HEK293T (cell line): ENCODE results near the gene PPP1R3G.

ENCODE experiments used
- CTCF ChIA-PET: fragments of 350-600 bp; formaldehyde crosslinking; extraction: SDS; loops from one replicate; lab custom pipeline; 2021; ENCODE audit warnings: antibody characterized with exemption, inconsistent platforms; lab: Yijun Ruan, JAX
- POLR2A ChIA-PET: fragments of 350-600 bp; formaldehyde crosslinking; extraction: SDS; loops from one replicate; lab custom pipeline; 2020; ENCODE audit warnings: antibody characterized with exemption, inconsistent platforms; lab: Yijun Ruan, JAX
- DNase-seq: peaks from one replicate; pipeline ENCODE4 v3.0.0; 2012; ENCODE audit warnings: mixed read lengths; ENCODE audit errors: extremely low spot score
- ARNT ChIP-seq: fragments of 450-650 bp; IDR thresholded peaks from 2 replicates; pipeline ENCODE4 v1.6.1; 2017; ENCODE audit warnings: mild to moderate bottlenecking
- BHLHE40 ChIP-seq: fragments of 450-650 bp; IDR thresholded peaks from 2 replicates; pipeline ENCODE4 v1.6.1; 2016; ENCODE audit warnings: mild to moderate bottlenecking, moderate library complexity, borderline replicate concordance
- CTBP1 ChIP-seq: fragments of 450-650 bp; IDR thresholded peaks from 2 replicates; pipeline ENCODE4 v1.6.1; 2016; ENCODE audit warnings: borderline replicate concordance
- ELF4 ChIP-seq: fragments of 450-650 bp; IDR thresholded peaks from 2 replicates; pipeline ENCODE4 v1.6.1; 2017; ENCODE audit warnings: antibody characterized with exemption
- FOXA1 ChIP-seq: fragments of 450-650 bp; IDR thresholded peaks from 2 replicates; pipeline ENCODE4 v1.6.1; 2016; ENCODE audit warnings: mild to moderate bottlenecking
- FOXK2 ChIP-seq: fragments of 450-650 bp; IDR thresholded peaks from 2 replicates; pipeline ENCODE4 v1.6.1; 2016; ENCODE audit warnings: mild to moderate bottlenecking
- FOXM1 ChIP-seq: fragments of 450-650 bp; IDR thresholded peaks from 2 replicates; pipeline ENCODE4 v1.6.1; 2017; ENCODE audit warnings: mild to moderate bottlenecking, borderline replicate concordance
- HDGF ChIP-seq: fragments of 450-650 bp; IDR thresholded peaks from 2 replicates; pipeline ENCODE4 v1.6.1; 2017; ENCODE audit warnings: antibody characterized with exemption, borderline replicate concordance
- L3MBTL2 ChIP-seq: fragments of 450-650 bp; conservative IDR thresholded peaks from 2 replicates; pipeline ENCODE4 v1.6.1; 2016; ENCODE audit warnings: mild to moderate bottlenecking
- LEF1 ChIP-seq: fragments of 450-650 bp; IDR thresholded peaks from 2 replicates; pipeline ENCODE4 v1.6.1; 2017; ENCODE audit warnings: mild to moderate bottlenecking, borderline replicate concordance
- NFRKB ChIP-seq: fragments of 450-650 bp; IDR thresholded peaks from 2 replicates; pipeline ENCODE4 v1.6.1; 2016; ENCODE audit warnings: mild to moderate bottlenecking, moderate library complexity
- PKNOX1 ChIP-seq: fragments of 450-650 bp; IDR thresholded peaks from 2 replicates; pipeline ENCODE4 v1.6.1; 2016
- SP1 ChIP-seq: fragments of 450-650 bp; IDR thresholded peaks from 2 replicates; pipeline ENCODE4 v1.6.1; 2017
- SUZ12 ChIP-seq: fragments of 450-650 bp; IDR thresholded peaks from 2 replicates; pipeline ENCODE4 v1.6.1; 2016; ENCODE audit warnings: mild to moderate bottlenecking
- TARDBP ChIP-seq: fragments of 450-650 bp; IDR thresholded peaks from 2 replicates; pipeline ENCODE4 v1.6.1; 2016
- ZNF384 ChIP-seq: fragments of 450-650 bp; IDR thresholded peaks from 2 replicates; pipeline ENCODE4 v1.6.1; 2016

Gene PPP1R3G

DNA sequence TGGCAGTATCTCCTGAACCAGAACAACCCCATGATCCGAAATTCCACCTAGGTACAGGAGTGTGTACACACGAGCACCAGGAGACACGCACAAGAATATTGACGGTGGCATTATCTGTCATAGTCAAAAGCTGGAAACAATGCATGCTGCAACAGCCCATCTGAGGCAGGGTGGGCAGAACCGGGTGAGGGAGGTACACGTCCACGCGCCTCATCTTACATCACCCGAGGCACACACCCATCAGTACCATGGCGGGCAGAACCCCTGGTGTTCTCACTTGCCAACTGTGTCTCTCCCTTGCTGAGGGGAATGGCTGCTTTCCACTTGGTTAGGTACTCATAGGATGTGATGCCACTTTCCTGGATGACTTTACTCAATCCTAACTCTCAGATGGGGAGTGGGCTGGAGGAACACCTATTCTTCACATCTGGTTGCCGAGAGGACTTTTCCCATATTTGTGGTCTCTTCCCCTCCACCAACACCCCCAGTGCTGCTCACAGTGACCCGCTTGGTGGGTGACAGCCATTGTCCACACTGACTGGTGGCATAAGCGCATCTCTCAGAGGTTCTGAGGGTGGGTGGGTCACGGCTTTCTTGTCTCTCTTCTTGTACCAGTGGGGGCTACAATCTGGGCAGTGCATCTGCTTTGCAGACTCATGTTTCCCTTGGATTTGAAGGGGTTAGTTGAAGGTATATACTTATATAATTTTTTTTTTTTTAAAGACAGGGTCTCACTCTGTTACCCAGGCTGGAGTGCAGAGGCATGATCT, 13.5 kb downstream of the PPP1R3G start:
- ChIA-PET POLR2A (no interaction called here), CTCF (no interaction called here)
- no peak for DNase-seq
- TF ChIP-seq L3MBTL2: no peak
- no peak for TF ChIP-seq BHLHE40
- no peak for TF ChIP-seq HDGF
- TF ChIP-seq ELF4: no peak
- no peak for TF ChIP-seq ZNF384
- TF ChIP-seq ARNT: no peak
- no peak for TF ChIP-seq PKNOX1
- TF ChIP-seq FOXM1: no peak
- TF ChIP-seq LEF1: no peak
- no peak for TF ChIP-seq CTBP1
- TF ChIP-seq SP1: no peak
- TF ChIP-seq FOXK2: no peak
- no peak for TF ChIP-seq TARDBP
- no peak for TF ChIP-seq SUZ12
- TF ChIP-seq NFRKB: no peak
- no peak for TF ChIP-seq FOXA1

GRCh38 chr6:5099537-5099936, 14.4 kb downstream of the PPP1R3G start:
- TF ChIP-seq L3MBTL2 (no peak), BHLHE40 (no peak), CTBP1 (no peak)
- ChIA-PET CTCF (no interaction called here), POLR2A (no interaction called here)
- no peak for DNase-seq

DNA sequence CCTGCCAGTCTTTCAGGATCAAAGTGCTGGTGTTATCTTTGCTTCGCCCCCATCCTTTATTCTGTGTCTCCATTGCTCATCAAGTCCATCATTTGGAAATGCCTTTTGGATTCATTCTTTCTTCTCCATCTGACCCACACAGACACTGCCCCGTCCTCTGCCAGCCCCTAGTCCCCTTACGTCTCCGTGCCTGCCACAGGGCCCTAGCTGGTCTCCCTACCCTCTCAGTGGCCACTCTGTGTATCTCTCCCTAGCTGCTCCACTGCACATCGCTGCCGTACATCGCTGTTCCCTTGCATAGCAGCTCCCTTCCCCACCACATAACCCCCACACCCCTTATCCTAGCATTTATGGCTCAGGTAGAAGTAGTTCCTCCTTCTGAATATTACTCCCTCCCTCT, 15.7 kb downstream of the PPP1R3G start:
- ChIA-PET CTCF (no interaction called here), POLR2A (no interaction called here)
- no peak for TF ChIP-seq SP1
- TF ChIP-seq L3MBTL2: no peak
- TF ChIP-seq HDGF: no peak
- DNase-seq: no peak

DNA sequence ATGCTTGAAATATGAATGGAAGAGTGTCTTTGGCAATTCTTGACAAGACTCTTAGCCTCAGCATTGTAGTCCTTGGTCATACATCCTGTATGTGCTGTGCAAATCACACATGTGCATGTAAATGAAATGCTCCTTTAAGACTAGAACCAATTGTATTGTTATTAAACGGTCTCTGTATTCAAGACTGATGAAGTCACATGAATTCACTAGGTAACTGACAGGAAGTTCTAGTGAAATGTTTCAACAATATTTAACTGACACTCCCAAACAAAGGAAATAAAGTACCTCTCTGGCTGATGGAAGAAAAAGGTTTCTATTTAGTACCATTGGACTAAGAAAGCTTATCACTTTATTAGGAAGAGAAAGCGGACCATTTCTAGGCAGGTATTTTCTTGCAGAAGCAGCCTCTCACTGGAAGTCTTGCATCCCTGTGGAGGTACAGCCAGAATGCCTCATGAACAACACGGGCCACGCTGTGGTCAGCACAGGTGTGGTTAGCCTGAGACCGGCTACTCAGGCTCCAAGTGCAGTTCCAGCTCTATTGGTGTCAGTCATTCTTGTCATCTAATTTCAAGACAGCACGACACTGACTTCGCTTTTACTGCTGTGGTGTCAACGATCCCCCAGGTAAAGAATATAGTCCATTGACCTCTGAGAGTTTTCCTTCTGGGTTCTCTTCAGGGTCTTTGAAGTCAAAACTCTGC, 17.3 kb downstream of the PPP1R3G start:
- TF ChIP-seq FOXM1 (no peak), ELF4 (no peak), FOXK2 (no peak), SUZ12 (no peak), HDGF (no peak), L3MBTL2 (no peak), LEF1 (no peak), PKNOX1 (no peak), ZNF384 (no peak), TARDBP (no peak), FOXA1 (no peak), CTBP1 (no peak), SP1 (no peak)
- no peak for DNase-seq
- CTCF ChIA-PET: no interaction called here
- POLR2A ChIA-PET: no interaction called here

GRCh38 chr6:5103250-5103649, 18.1 kb downstream of the PPP1R3G start:
- CTCF ChIA-PET: no interaction called here
- POLR2A ChIA-PET: no interaction called here

DNA sequence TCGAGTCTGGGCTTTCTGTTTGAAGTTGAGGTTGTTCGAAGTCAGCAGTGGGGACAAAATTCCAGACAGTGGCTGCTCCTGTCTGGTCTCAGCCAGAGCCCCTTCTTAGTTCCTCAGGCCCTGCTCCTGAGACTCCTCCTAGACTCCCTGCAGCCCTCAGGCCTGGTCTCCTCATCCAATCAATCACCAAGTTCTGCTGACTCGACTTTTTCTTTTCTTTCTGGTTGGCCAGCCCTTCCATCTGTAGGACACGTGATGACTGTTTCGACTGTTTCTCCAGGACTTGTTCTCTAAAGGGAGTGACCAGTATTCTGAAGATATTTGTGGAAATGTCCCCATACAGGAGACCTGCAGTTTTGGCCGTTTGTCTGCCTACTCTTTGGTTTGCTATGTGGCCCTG, 19.5 kb downstream of the PPP1R3G start:
- no peak for DNase-seq
- CTCF ChIA-PET: no interaction called here
- TF ChIP-seq NFRKB: no peak
- no peak for TF ChIP-seq HDGF
- no peak for TF ChIP-seq LEF1
- no peak for TF ChIP-seq ZNF384
- TF ChIP-seq PKNOX1: no peak
- TF ChIP-seq FOXM1: no peak
- no peak for TF ChIP-seq ELF4
- TF ChIP-seq SP1: no peak
- no peak for TF ChIP-seq L3MBTL2
- TF ChIP-seq FOXA1: no peak
- TF ChIP-seq BHLHE40: no peak
- TF ChIP-seq SUZ12: no peak
- no peak for TF ChIP-seq ARNT
- no peak for TF ChIP-seq TARDBP
- TF ChIP-seq CTBP1: no peak
- no peak for TF ChIP-seq FOXK2
- POLR2A ChIA-PET: no interaction called here

More at GRCh38 chr6:5103250-5103649, 18.1 kb downstream of the PPP1R3G start:
- TF ChIP-seq FOXK2 (no peak), FOXM1 (no peak)
- no peak for DNase-seq
